ENCODE results near the gene CARNS1.

The CARNS1 gene

GRCh38 chr11:67415501-67416304, at the start of gene CARNS1:
Gene CARNS1, plus strand, starts transcription at chr11:67415678. Its CDS starts 522 bp downstream, at chr11:67416200.
- peak in 1 of 2 donors; percentile 38 for DNase-seq

GRCh38 chr11:67365736-67366444, 49.6 kb upstream of the CARNS1 start:
- no peak for DNase-seq

- DNase-seq = no peak
Measured at GRCh38 chr11:67366546-67366945, 48.9 kb upstream of the CARNS1 start.

- no peak for DNase-seq
Measured at GRCh38 chr11:67366961-67367760, 48.3 kb upstream of the CARNS1 start.

GRCh38 chr11:67367761-67368227, 47.7 kb upstream of the CARNS1 start:
- DNase-seq = no peak

DNA sequence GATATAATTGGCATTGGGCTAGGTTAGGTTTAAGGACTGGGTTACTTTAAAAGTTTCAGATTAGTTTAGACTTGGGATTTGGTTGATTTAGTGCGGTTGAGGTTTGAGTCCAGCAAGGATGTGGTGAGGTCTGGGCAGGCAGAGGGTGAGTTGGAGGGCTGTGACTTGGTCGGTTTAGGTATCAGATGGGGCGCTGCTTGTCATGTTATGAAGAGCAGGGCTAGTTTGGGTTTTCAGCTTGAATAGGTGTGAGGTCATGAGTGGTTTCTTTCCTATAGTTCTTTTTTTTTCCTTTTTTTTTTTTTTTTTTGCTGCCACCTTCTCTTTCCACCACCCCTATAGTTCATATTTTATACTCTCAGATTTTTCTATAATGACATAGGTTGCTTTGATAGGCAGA, 46.9 kb upstream of the CARNS1 start:
- no peak for DNase-seq

DNA sequence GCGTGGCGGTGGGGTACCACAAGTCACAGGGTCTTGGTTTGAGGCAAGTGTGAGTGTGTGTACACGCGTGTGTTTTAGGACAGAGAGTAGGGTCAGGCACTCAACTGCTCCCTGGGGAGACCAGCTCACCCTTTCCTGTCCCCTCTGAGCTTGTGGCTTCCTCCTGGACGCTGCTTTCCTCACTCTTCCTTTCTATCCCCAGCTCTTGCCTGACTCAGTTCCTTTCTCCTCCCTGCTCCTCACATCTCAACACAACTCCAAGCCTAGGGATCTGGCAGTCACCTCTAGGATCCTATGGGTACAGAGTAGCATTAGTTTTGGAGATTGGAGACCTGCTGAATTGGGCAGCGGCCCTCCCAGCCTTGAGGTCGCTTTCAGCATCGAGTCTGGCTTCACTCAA, 46.2 kb upstream of the CARNS1 start:
- DNase-seq = no peak

- no peak for DNase-seq
Measured at GRCh38 chr11:67369801-67370284, 45.6 kb upstream of the CARNS1 start.

- DNase-seq = no peak
Measured at GRCh38 chr11:67370351-67371076, 45.0 kb upstream of the CARNS1 start.

DNA sequence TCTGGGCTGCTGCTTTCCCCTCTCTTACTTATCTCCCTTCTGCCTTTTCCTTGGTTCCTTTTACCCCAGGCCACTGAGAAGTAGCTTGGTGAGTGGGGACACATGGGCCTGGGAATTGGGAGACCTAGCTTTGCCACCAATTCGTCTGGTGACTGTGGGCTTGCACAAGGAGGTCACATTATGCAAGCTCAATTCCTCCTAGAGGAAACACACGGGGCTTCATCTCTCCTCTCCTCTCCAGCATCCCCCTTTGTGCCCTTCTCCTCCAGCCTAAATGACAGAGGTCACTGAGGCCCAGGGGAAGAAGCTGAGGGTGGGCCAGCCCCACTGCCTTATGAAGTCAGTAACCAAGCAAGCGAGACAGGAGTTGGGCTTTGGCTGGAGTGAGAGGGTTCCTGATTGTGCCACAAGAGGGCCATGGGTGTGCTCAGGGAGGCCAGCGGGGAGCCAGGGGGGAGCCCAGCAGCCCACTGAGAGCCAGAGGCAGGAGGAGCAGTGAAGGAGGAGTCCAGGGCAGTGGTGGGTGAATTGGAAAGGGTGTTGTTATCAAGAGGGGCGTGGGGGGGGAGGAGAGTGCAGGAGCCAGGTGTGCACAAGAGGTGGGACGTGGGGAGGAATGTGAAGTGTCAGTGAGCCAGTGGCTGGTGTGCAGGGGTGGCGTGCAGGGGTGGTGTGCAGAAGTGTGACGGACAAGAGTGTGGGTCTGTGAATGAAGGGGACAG, 44.1 kb upstream of the CARNS1 start:
- no peak for DNase-seq

- DNase-seq = no peak
Measured at GRCh38 chr11:67371911-67372320, 43.6 kb upstream of the CARNS1 start.

DNA sequence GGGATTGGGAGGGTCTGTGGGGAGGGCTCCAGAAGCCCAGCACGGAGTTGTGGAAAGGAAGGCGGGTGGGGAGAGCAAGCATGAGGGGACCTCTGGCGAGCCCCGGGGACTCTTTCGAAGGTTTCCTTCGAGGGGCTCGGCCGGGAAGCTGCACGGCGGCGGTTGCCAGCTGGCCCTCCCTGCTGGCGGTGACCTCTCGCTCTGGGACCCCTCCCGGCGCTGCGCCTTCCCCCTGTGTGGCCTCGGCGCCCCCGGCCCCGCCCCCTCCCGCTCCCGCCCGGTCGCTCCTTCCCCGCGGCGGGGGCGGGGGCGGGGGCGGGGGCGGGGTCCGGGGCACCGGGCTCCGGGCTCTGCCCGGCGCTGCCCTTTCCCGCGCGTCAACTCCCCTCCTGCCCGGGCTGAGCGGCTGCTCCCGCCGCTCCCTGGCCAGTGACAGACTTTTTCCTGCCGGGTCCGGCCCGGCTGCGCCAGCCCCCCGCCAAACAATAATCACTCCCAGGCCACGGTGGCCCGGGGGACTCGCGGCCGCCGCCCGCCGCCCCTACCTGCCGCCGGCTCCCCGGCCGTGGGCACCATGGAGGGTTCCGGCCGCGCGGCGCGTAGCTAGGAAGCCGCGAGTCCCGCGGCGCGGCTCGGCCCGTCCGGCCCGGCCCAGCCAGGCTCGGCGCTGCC, 43.0 kb upstream of the CARNS1 start:
- DNase-seq = no peak

DNA sequence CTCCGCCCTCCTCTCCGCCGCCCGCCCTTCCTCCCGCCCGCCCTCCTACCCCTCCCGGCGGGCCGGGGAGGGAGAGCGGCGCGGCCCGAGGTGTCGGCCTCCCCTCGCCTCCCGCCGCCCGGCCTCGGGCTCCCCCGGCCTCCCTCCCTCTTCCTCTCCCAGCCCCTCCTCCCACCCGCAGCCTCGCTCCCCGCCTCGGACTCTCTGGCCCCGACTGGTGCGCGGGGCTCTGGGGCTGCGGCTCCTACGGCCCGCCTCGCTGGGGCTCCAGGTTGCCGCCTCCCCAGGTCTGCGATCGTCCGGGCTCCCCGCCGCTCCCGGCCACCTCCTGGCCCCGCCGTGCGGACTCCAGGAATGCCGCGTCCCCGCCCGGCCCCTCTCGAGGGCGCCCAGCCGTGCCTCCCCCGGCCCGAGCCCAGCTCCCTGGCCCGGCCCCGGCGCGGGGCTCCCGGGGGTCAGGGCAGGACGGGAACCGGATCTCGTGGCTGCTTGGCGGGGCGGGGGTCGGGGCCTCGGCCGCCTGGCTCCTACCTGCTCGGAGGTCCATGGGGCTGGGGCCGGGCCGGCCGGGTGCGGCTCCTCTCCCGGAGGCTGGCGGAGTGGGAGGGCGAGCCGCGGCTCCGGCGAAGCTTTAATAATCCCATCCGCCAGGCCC, 42.4 kb upstream of the CARNS1 start, which contains the start of gene CLCF1:
Gene CLCF1 (minus strand): TSS at position 606 of the 655 bp plus-strand sequence. CDS start 59 bp downstream, at position 547.
- peak in 1 of 2 donors; percentile 46 for DNase-seq

GRCh38 chr11:67373648-67374570, 41.6 kb upstream of the CARNS1 start:
- DNase-seq = peak; percentile 48 to 70

DNA sequence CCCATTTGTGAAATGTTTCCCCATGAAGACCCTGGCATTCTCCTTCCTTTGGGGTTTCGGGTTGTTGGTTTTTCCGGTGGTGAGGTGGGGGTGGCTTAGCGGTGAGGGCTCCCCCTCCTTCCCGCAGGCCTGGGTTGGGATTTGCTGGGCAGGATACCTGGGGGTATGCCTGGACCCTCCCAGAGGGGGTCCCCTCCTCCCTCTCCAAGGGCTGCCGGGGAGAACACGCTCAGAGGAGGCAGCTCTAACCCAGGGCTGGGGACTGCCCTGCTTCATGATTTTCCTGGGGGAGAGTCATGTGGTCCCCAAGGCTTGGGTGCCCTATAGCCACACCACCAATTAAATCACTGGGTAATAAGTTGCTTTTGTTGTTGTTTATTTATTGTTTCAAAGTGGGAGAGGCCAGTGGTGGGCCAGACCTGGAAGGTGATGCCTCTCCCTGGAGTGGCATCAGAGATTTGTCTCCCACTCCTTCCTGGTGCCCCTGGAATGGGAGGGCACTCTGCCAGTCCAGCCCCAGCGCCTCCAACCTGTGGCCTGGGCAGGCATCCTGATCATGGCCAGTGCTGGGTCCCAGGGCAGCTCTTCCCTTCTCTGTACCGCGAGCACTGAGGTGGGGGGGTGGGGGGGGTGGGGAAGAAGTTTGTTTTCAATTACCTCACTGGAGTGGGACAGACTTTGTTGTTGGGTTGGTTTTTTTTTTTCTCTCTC, 40.8 kb upstream of the CARNS1 start:
- no peak for DNase-seq

- DNase-seq = no peak
Measured at GRCh38 chr11:67375320-67376055, 40.0 kb upstream of the CARNS1 start.

DNA sequence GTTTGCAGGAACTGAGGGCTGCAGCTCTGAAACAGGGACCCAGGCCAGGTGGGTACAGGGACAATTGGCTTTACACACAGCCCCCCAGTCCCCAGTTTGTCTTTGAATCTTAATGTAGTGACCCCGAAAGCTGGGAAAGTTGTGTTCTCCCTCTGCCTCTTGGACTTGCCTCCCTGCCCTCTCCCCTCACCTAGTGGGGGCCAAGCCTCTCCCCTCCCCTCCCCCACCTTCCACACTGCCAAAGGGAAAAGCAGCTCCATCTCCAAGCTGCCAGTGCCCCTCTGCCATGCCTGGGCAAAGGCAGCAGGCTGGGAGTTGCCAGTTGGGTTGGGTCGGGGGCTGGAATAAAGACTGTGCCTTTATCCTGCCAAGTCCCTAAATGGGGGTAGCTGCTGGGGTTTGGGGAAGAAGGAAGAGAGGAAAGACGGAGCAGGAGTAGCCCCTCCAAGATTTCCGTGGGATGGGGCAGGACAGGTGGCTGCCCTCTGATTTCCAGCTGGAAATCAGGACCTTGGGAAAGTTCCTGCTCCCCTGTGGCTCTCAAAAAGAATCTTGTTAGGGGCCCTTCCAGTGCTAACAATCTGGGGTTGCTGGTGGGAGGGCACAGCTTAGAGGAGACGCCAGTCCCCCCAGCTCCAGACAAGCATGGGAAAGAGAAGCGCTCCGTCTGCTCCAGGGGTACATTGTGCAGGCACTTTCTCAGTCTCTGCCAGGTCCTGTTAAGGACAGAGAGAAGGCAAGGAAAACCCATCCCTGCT, 39.2 kb upstream of the CARNS1 start:
- DNase-seq = no peak
